T-helper 22 cell (primary cell): ENCODE results near the gene GPC4.
"Not testable (repeated sequence)": the region's sequence is repeated elsewhere in the genome, so short reads cannot be mapped to it uniquely, and the experiment has no call there.

Experiments used
- DNase-seq: peaks from one replicate; pipeline ENCODE4 v3.0.0-alpha.2; 2020; ENCODE audit warnings: low read depth

The GPC4 gene

GRCh38 chrX:133305348-133305747 lies 109.9 kb downstream of the GPC4 start:
- no peak for DNase-seq

- DNase-seq, result no peak
Observed at GRCh38 chrX:133302775-133303445, 112.4 kb downstream of the GPC4 start.

- no peak for DNase-seq
Observed at GRCh38 chrX:133300591-133300990, 114.7 kb downstream of the GPC4 start.

- no peak for DNase-seq
Observed at GRCh38 chrX:133297284-133297683, 118.0 kb downstream of the GPC4 start.

- DNase-seq, result no peak
Observed at GRCh38 chrX:133294126-133294525, 121.2 kb downstream of the GPC4 start.

- no peak for DNase-seq
Observed at GRCh38 chrX:133290076-133290475, 125.2 kb downstream of the GPC4 start.

- no peak for DNase-seq
Observed at GRCh38 chrX:133287860-133288259, 127.4 kb downstream of the GPC4 start.

- DNase-seq, result no peak
Observed at GRCh38 chrX:133285341-133285740, 129.9 kb downstream of the GPC4 start.

- not testable (repeated sequence) for DNase-seq
Observed at GRCh38 chrX:133279112-133279730, 136.1 kb downstream of the GPC4 start.

GRCh38 chrX:133273180-133273579 lies 142.1 kb downstream of the GPC4 start:
- DNase-seq, result no peak

GRCh38 chrX:133269168-133269567 lies 146.1 kb downstream of the GPC4 start:
- no peak for DNase-seq

- no peak for DNase-seq
Observed at GRCh38 chrX:133267621-133268020, 147.7 kb downstream of the GPC4 start.

- DNase-seq, result no peak
Observed at GRCh38 chrX:133265331-133265730, 150.0 kb downstream of the GPC4 start.

GRCh38 chrX:133258481-133258880 lies 156.8 kb downstream of the GPC4 start:
- no peak for DNase-seq

GRCh38 chrX:133254666-133255065 lies 160.6 kb downstream of the GPC4 start:
- no peak for DNase-seq

GRCh38 chrX:133251204-133251603 lies 164.1 kb downstream of the GPC4 start:
- no peak for DNase-seq

- no peak for DNase-seq
Observed at GRCh38 chrX:133250184-133251100, 164.8 kb downstream of the GPC4 start.
